Bronchial epithelial cell (primary cell): ENCODE measurements around the gene CCDC17. TPM values are rescaled to one million over a fixed set of nuclear protein-coding genes. Genes with fewer than 3 reads are reported as not detected.

Experiments
- DNase-seq: peaks from one replicate; pipeline ENCODE4 v3.0.0-alpha.2; 2010; ENCODE audit warnings: low read depth
- FAIRE-seq: peaks from 2 replicates; lab custom pipeline; 2011; peaks lifted over from hg19 to GRCh38; lab: Jason Lieb, UNC
- H3K27me3 ChIP-seq: 2 replicates; pipeline ENCODE4 v1.5.1; 2011; ENCODE audit warnings: low read length; ENCODE audit not compliant: control insufficient read depth, insufficient read depth
- H3K36me3 ChIP-seq: 2 replicates; pipeline ENCODE4 v1.5.1; 2011; ENCODE audit warnings: low read length; ENCODE audit not compliant: control insufficient read depth, insufficient read depth
- H3K4me3 ChIP-seq: 2 replicates; pipeline ENCODE4 v1.5.1; 2011; ENCODE audit warnings: mild to moderate bottlenecking, low read depth, low read length, control low read depth
- total RNA-seq: library from RNA; depleted of rRNA; stranded (reverse); fragments of >200 nt; gene quantifications from 2 replicates; pipeline ENCODE4 v1.2.1, GENCODE V29; 2014
- TF ChIP-seq, protein P1 (sequence below): IDR thresholded peaks from 2 replicates; pipeline ENCODE4 v1.5.1; 2011; ENCODE audit warnings: mild to moderate bottlenecking, moderate library complexity, low read length, control low read depth, inconsistent platforms; ENCODE audit not compliant: insufficient read depth, severe bottlenecking

The CCDC17 gene
- total RNA-seq, 1 donor from 2014 or later: 0.79 TPM

DNA sequence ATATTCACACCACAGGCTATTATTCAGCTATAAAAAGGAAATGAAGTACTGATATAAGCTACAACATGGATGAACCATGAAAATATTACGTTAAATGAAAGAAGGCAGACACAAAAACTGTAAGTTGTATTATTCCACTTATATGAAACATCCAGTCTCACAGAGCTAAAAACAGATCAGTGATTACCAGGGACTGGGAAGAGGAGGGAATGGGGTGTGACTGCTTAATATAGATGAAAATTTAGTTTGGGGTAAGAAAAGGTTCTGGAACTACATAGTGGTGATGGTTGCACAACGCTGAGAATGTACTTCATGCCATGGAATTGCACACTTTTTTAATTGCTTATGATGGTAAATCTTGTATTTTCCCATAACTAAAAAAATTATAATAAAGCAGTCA, 43.0 kb upstream of the CCDC17 start:
- FAIRE-seq: no peak
- H3K36me3 ChIP-seq: peaks cover 2% of the 10 kb centered on the region
- H3K4me3 ChIP-seq: no peak overlapping the region
- DNase-seq: no peak
- H3K27me3 ChIP-seq: no peaks in the 10 kb centered on the region
- TF ChIP-seq, protein P1, sequence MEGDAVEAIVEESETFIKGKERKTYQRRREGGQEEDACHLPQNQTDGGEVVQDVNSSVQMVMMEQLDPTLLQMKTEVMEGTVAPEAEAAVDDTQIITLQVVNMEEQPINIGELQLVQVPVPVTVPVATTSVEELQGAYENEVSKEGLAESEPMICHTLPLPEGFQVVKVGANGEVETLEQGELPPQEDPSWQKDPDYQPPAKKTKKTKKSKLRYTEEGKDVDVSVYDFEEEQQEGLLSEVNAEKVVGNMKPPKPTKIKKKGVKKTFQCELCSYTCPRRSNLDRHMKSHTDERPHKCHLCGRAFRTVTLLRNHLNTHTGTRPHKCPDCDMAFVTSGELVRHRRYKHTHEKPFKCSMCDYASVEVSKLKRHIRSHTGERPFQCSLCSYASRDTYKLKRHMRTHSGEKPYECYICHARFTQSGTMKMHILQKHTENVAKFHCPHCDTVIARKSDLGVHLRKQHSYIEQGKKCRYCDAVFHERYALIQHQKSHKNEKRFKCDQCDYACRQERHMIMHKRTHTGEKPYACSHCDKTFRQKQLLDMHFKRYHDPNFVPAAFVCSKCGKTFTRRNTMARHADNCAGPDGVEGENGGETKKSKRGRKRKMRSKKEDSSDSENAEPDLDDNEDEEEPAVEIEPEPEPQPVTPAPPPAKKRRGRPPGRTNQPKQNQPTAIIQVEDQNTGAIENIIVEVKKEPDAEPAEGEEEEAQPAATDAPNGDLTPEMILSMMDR: no peak

GRCh38 chr1:45660336-45660735, 36.5 kb upstream of the CCDC17 start:
- FAIRE-seq: no peak
- H3K4me3 ChIP-seq: no peak overlapping the region
- no peaks in the 10 kb centered on the region for H3K27me3 ChIP-seq
- TF ChIP-seq, protein P1: no peak
- H3K36me3 ChIP-seq: peaks cover 20% of the 10 kb centered on the region
- DNase-seq: no peak

GRCh38 chr1:45659222-45659621, 35.4 kb upstream of the CCDC17 start:
- no peak for DNase-seq
- Histone ChIP-seq H3K4me3 (no peak overlapping the region), H3K27me3 (no peaks in the 10 kb centered on the region), H3K36me3 (peaks cover 21% of the 10 kb centered on the region)
- no peak for FAIRE-seq
- TF ChIP-seq, protein P1: no peak

- TF ChIP-seq, protein P1: no peak
- Histone ChIP-seq H3K4me3 (no peak overlapping the region), H3K36me3 (peaks cover 23% of the 10 kb centered on the region), H3K27me3 (no peaks in the 10 kb centered on the region)
- no peak for DNase-seq
- no peak for FAIRE-seq
These were observed 34.3 kb upstream of the CCDC17 start for GRCh38 chr1:45658171-45658570.

DNA sequence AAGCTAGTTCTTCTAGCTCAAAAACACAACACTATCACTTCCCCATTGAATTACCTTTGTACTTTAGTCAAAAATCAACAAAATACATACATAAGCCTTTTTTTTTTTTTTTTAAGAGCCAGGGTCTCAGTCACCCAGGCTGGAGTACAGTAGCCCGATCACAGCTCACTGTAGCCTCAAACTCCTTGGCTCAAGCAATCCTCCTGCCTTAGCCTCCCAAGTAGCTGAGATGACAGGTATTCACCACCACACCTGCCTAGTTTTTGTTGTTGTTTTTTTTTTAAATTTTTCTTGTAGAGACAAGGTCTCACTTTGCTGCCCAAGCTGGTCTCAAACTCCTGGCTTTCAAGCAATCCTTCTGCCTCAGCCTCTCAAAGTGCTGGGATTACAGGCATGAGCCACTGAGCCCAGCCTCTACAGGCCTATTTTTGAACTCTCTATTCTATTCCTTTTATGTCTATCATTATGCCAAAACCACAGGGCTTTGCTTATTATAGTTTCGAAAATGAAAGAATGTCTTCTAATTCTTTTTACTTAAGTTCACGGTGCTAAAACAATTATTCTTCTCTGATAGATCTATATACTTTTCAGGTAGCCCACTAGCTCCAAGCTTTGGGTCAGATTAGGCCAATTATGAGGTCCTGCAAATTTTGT, 32.8 kb upstream of the CCDC17 start:
- no peak for DNase-seq
- Histone ChIP-seq H3K36me3 (peaks cover 24% of the 10 kb centered on the region), H3K4me3 (no peak overlapping the region), H3K27me3 (no peaks in the 10 kb centered on the region)
- TF ChIP-seq, protein P1: no peak
- FAIRE-seq: no peak
